Neutrophil (primary cell): ENCODE data around the gene NACA.
A peak's percentile ranks its signal among the peaks of the same experiment; 100 is the strongest.

ENCODE experiments used
- H3K27ac ChIP-seq: fragments of 200-600 bp; sonication (generic); 2 replicates; pipeline ENCODE4 v1.5.1; 2016; ENCODE audit warnings: mild to moderate bottlenecking, moderate library complexity
- H3K27me3 ChIP-seq: fragments of 200-600 bp; sonication (generic); 2 replicates; pipeline ENCODE4 v1.6.0; 2016; ENCODE audit warnings: mild to moderate bottlenecking
- H3K36me3 ChIP-seq: fragments of 200-600 bp; sonication (generic); 2 replicates; pipeline ENCODE4 v1.5.1; 2017
- H3K4me1 ChIP-seq, 2 experiments: fragments of 200-600 bp in 1 of 2; sonication (generic) in 1 of 2; 1 replicate in 1 of 2; 2 replicates in 1 of 2; pipeline versions ENCODE4 v1.5.1 to v1.6.1; 2013 to 2016; ENCODE audit warnings: low read depth in 1 of 2, low read length in 1 of 2, mild to moderate bottlenecking in 1 of 2, moderate library complexity in 1 of 2; ENCODE audit not compliant: control insufficient read depth in 1 of 2, insufficient read depth in 1 of 2
- H3K4me3 ChIP-seq, 2 experiments: fragments of 200-600 bp in 1 of 2; sonication (generic) in 1 of 2; 1 replicate in 1 of 2; 2 replicates in 1 of 2; pipeline ENCODE4 v1.5.1; 2013 to 2016; ENCODE audit warnings: low read depth in 1 of 2, low read length in 1 of 2, mild to moderate bottlenecking in 1 of 2, moderate library complexity in 1 of 2
- H3K9me3 ChIP-seq: fragments of 200-600 bp; sonication (generic); 2 replicates; pipeline ENCODE4 v1.5.1; 2016
- TF ChIP-seq, protein P1 (sequence below): fragments of 200-600 bp; sonication (generic); IDR thresholded peaks from 2 replicates; pipeline ENCODE4 v1.5.1; 2016; ENCODE audit warnings: antibody characterized with exemption

NACA gene

GRCh38 chr12:56719056-56719455 lies 6.0 kb downstream of the NACA start:
- peaks cover 9% of the 10 kb centered on the region for H3K36me3 ChIP-seq
- peak overlapping the region; percentile 96 for H3K27ac ChIP-seq
- peaks cover 71 to 80% of the 10 kb centered on the region in 2 experiments for H3K4me1 ChIP-seq
- TF ChIP-seq, protein P1, sequence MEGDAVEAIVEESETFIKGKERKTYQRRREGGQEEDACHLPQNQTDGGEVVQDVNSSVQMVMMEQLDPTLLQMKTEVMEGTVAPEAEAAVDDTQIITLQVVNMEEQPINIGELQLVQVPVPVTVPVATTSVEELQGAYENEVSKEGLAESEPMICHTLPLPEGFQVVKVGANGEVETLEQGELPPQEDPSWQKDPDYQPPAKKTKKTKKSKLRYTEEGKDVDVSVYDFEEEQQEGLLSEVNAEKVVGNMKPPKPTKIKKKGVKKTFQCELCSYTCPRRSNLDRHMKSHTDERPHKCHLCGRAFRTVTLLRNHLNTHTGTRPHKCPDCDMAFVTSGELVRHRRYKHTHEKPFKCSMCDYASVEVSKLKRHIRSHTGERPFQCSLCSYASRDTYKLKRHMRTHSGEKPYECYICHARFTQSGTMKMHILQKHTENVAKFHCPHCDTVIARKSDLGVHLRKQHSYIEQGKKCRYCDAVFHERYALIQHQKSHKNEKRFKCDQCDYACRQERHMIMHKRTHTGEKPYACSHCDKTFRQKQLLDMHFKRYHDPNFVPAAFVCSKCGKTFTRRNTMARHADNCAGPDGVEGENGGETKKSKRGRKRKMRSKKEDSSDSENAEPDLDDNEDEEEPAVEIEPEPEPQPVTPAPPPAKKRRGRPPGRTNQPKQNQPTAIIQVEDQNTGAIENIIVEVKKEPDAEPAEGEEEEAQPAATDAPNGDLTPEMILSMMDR = no peak
- H3K27me3 ChIP-seq = no peaks in the 10 kb centered on the region
- no peak overlapping the region for H3K4me3 ChIP-seq
- H3K9me3 ChIP-seq = no peaks in the 10 kb centered on the region

- Histone ChIP-seq H3K27ac (peak overlapping the region; percentile 96), H3K4me3 (no peak overlapping the region), H3K9me3 (no peaks in the 10 kb centered on the region), H3K4me1 (peaks cover 71 to 80% of the 10 kb centered on the region in 2 experiments), H3K36me3 (peaks cover 13% of the 10 kb centered on the region), H3K27me3 (no peaks in the 10 kb centered on the region)
- TF ChIP-seq, protein P1 = no peak
Observed at GRCh38 chr12:56718636-56719035, 6.5 kb downstream of the NACA start.

- Histone ChIP-seq H3K27me3 (no peaks in the 10 kb centered on the region), H3K36me3 (peaks cover 15% of the 10 kb centered on the region), H3K4me3 (no peak overlapping the region), H3K4me1 (peaks cover 71 to 80% of the 10 kb centered on the region in 2 experiments), H3K9me3 (no peaks in the 10 kb centered on the region), H3K27ac (no peak overlapping the region)
- TF ChIP-seq, protein P1 = no peak
Observed at GRCh38 chr12:56718149-56718548, 7.0 kb downstream of the NACA start.

GRCh38 chr12:56716933-56717880 lies 7.9 kb downstream of the NACA start:
- Histone ChIP-seq H3K9me3 (no peaks in the 10 kb centered on the region), H3K4me1 (peaks cover 71 to 80% of the 10 kb centered on the region in 2 experiments), H3K27ac (peak overlapping the region; percentile 90), H3K4me3 (no peak overlapping the region), H3K27me3 (no peaks in the 10 kb centered on the region), H3K36me3 (peaks cover 24% of the 10 kb centered on the region)
- TF ChIP-seq, protein P1 = no peak

DNA sequence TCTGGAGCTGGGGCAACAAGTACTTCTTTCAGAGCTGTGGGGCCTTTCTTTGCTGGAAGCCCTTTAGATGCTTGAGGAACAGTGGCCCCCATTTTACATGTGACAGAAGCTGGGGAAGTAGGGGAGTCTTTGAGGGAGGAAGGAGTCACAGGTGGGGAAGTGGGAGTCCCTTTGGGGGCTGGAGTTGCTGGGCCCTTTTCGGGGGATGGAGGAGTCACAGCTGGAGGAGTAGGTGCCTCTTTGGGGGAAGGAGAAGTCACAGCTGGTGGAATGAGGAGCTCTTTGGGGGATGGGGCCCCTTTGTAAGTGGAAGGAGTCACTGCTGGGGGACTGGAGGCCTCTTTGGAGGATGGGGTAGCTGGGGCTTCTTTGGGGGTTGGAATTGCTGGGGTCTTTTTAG lies 8.6 kb downstream of the NACA start:
- Histone ChIP-seq H3K36me3 (peaks cover 30% of the 10 kb centered on the region), H3K4me1 (peaks cover 66 to 75% of the 10 kb centered on the region in 2 experiments), H3K27ac (peak overlapping the region; percentile 90), H3K27me3 (no peaks in the 10 kb centered on the region), H3K4me3 (no peak overlapping the region), H3K9me3 (no peaks in the 10 kb centered on the region)
- TF ChIP-seq, protein P1 = no peak
